ENCODE measurements around the gene FXYD1. TPM values are rescaled to one million over a fixed set of nuclear protein-coding genes. Genes with fewer than 3 reads are reported as not detected.

FXYD1 gene
- total and polyA plus RNA-seq, 4 donors: 18.7 to 146 (median 71.5) TPM

GRCh38 chr19:35176181-35176570, 37.6 kb downstream of the FXYD1 start:
- no peaks in the 10 kb centered on the region for H3K27me3 ChIP-seq (ENCODE audit: control insufficient read depth in 4 of 4, insufficient read depth in 4 of 4, low read length in 3 of 4)
- no peak overlapping the region for H3K9ac ChIP-seq (ENCODE audit: low read depth in 1 of 2, low read length in 2 of 2)
- no peak for DNase-seq (ENCODE audit: low spot score)
- 87% methylated on average over 3 of the region's 3 CpGs for WGBS
- H3K27ac ChIP-seq (ENCODE audit: low read depth in 1 of 2, low read length in 2 of 2): no peak overlapping the region
- H3K9me3 ChIP-seq (ENCODE audit: control insufficient read depth in 4 of 4, low read length in 3 of 4): no peaks in the 10 kb centered on the region
- peaks cover 0 to 4% (median under 1%) of the 10 kb centered on the region in 4 donors for H3K4me1 ChIP-seq (ENCODE audit: control insufficient read depth in 4 of 4, insufficient read depth in 4 of 4, low read length in 3 of 4)
- no peak overlapping the region for H3K4me3 ChIP-seq (ENCODE audit: low read depth in 1 of 3, low read length in 3 of 3)
- H3K36me3 ChIP-seq (ENCODE audit: control insufficient read depth in 4 of 4, insufficient read depth in 3 of 4, low read depth in 1 of 4, low read length in 3 of 4): no peaks in the 10 kb centered on the region
- TF ChIP-seq TAF1 (conservative IDR thresholded peaks at IDR 0.05) (no peak), SP1 (IDR thresholded peaks at IDR 0.05) (no peak), GABPA (IDR thresholded peaks at IDR 0.05 in 1 of 2, conservative IDR thresholded peaks at IDR 0.05 in 1 of 2) (no peak), ZBTB33 (IDR thresholded peaks at IDR 0.05) (no peak), EGR1 (IDR thresholded peaks at IDR 0.05; ENCODE audit: low read depth in 2 of 2) (no peak), REST (IDR thresholded peaks at IDR 0.05) (no peak), YY1 (IDR thresholded peaks at IDR 0.05) (no peak), FOXA1 (IDR thresholded peaks at IDR 0.05) (no peak), HNF4A (conservative IDR thresholded peaks at IDR 0.05) (no peak), RXRA (IDR thresholded peaks at IDR 0.05) (no peak), NR2F2 (IDR thresholded peaks at IDR 0.05) (no peak), MAX (IDR thresholded peaks at IDR 0.05) (no peak)

GRCh38 chr19:35177377-35178274, 39.0 kb downstream of the FXYD1 start:
- Histone ChIP-seq H3K4me3 (ENCODE audit: low read depth in 1 of 3, low read length in 3 of 3) (no peak overlapping the region), H3K9ac (ENCODE audit: low read depth in 1 of 2, low read length in 2 of 2) (no peak overlapping the region), H3K27ac (ENCODE audit: low read depth in 1 of 2, low read length in 2 of 2) (no peak overlapping the region), H3K4me1 (ENCODE audit: control insufficient read depth in 4 of 4, insufficient read depth in 4 of 4, low read length in 3 of 4) (no peaks in the 10 kb centered on the region), H3K9me3 (ENCODE audit: control insufficient read depth in 4 of 4, low read length in 3 of 4) (no peaks in the 10 kb centered on the region), H3K27me3 (ENCODE audit: control insufficient read depth in 4 of 4, insufficient read depth in 4 of 4, low read length in 3 of 4) (no peaks in the 10 kb centered on the region), H3K36me3 (ENCODE audit: control insufficient read depth in 4 of 4, insufficient read depth in 3 of 4, low read depth in 1 of 4, low read length in 3 of 4) (no peaks in the 10 kb centered on the region)
- TF ChIP-seq HNF4G (IDR thresholded peaks at IDR 0.05): no peak
- TF ChIP-seq YY1 (IDR thresholded peaks at IDR 0.05): no peak
- TF ChIP-seq CTCF (IDR thresholded peaks at IDR 0.05; ENCODE audit: low read depth, low read length, missing input control): no peak
- TF ChIP-seq HNF4A (conservative IDR thresholded peaks at IDR 0.05): no peak
- no peak for TF ChIP-seq RXRA (IDR thresholded peaks at IDR 0.05)
- TF ChIP-seq JUND (IDR thresholded peaks at IDR 0.05): no peak
- TF ChIP-seq ZBTB33 (IDR thresholded peaks at IDR 0.05): no peak
- TF ChIP-seq RAD21 (IDR thresholded peaks at IDR 0.05): no peak
- TF ChIP-seq TAF1 (conservative IDR thresholded peaks at IDR 0.05): no peak
- no peak for TF ChIP-seq GABPA (IDR thresholded peaks at IDR 0.05 in 1 of 2, conservative IDR thresholded peaks at IDR 0.05 in 1 of 2)
- no peak for TF ChIP-seq SP1 (IDR thresholded peaks at IDR 0.05)
- DNase-seq (ENCODE audit: low spot score): no peak
- 91% methylated on average over 7 of the region's 7 CpGs for WGBS
